ENCODE data around the gene RPS6KA3. TPM values are rescaled to one million over a fixed set of nuclear protein-coding genes. Genes with fewer than 3 reads are reported as not detected.

The RPS6KA3 gene
- total and polyA plus RNA-seq, 9 of the 15 experiments (the other 6 are each of a cell fraction or from before 2014, with no cell fraction given), result 10.9 to 61.9 (median 37.4) TPM

- TF ChIP-seq ZBTB40 (IDR thresholded peaks at IDR 0.05) (peak; percentile 64), ZBTB40 (CRISPR knock-in tag; IDR thresholded peaks at IDR 0.05) (no peak), GABPA (tag; conservative IDR thresholded peaks at IDR 0.05; ENCODE audit: low read depth) (peak; percentile 87), SIRT6 (IDR thresholded peaks at IDR 0.05; ENCODE audit: low read depth, low read length) (no peak), USF2 (CRISPR knock-in tag; IDR thresholded peaks at IDR 0.05) (peak; percentile 20; the same call in 1 of the 2 replicates), RFX7 (CRISPR knock-in tag; IDR thresholded peaks at IDR 0.05) (no peak), HMGN3 (IDR thresholded peaks at IDR 0.05; ENCODE audit: borderline replicate concordance, extremely low read depth, insufficient read length, low read depth, low read length) (peak; percentile 42), ELF4 (CRISPR knock-in tag; IDR thresholded peaks at IDR 0.05) (no peak), NR2F6 (CRISPR knock-in tag; IDR thresholded peaks at IDR 0.05) (no peak), ZNF124 (CRISPR knock-in tag; IDR thresholded peaks at IDR 0.05) (no peak), ZNF551 (CRISPR knock-in tag; IDR thresholded peaks at IDR 0.05) (no peak)
- TF ChIP-seq, protein P1, sequence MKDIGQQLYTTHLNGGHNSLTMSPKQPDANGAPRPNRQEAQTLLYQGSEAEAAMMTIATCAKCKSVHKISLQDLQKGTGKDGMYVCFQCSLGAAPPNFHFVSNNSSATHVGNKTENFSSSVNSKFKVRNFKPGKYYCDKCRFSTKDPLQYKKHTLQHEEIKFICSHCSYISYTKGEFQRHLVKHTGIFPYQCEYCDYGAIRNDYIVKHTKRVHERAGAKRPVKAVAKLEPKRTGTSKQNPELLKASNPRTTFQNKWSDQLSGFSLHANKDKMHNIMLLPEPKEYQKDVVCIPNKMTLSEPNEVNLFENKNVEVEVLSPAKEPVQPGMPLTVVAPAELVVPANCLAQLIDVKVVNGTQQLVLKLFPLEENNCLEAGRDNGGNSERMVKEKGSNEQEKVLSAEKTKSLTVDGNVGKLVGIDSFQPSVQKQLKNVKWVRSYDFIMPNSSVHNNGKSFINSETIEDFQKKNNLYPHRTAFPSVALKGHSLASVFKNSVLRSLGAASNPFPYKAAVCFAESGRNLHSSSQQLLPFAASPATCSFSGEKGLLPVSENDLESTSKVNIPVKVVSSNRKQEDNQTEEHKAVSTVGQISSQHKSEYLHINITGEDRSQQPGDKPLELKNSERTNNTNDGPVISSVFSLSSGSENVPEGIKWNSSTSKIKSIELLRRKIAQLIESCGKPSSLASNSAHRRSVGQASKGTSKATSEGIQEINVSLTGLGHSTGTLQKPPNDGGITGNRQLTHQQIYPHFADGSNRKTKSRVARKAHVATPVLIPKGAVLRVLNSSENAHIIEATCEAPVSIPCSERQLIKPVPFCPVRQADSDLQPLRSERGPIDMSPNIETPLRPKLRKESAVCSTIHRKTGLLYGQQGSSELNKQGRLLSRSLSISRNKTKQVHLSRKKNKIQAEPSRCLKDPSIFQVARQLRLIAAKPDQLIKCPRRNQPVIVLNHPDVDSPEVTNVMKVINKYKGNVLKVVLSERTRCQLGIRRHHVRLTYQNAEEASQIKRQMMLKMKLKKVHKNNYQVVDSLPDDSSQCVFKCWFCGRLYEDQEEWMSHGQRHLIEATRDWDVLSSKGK (CRISPR knock-in tag; IDR thresholded peaks at IDR 0.05), result no peak
Observed at GRCh38 chrX:20266810-20267606, at the start of gene RPS6KA3 (continued).
